NB4 (cell line): ENCODE data around the gene PROC.

Source experiments
- CTCF ChIP-seq: IDR thresholded peaks from one replicate; pipeline ENCODE4 v1.5.1; 2012; ENCODE audit warnings: low read depth, low read length
- MAX ChIP-seq: IDR thresholded peaks from 2 replicates; pipeline ENCODE4 v1.6.1; 2011; ENCODE audit warnings: low read depth, low read length
- MYC ChIP-seq: IDR thresholded peaks from 2 replicates; pipeline ENCODE4 v1.6.1; 2011; ENCODE audit warnings: low read depth, low read length
- POLR2A ChIP-seq: IDR thresholded peaks from 2 replicates; pipeline ENCODE4 v1.6.1; 2011; ENCODE audit warnings: mild to moderate bottlenecking; ENCODE audit not compliant: insufficient read length; ENCODE audit errors: extremely low read depth

GRCh38 chr2:127387655-127388422 is 30.4 kb upstream of the PROC start, which contains the start of gene MAP3K2:
- no peak for TF ChIP-seq CTCF
- 0 out of 2 replicates have a peak, but pooled peaks have one; percentile 37 for TF ChIP-seq MAX
- TF ChIP-seq POLR2A: peak; percentile 89
- no peak; the same call in 1 of the 2 replicates for TF ChIP-seq MYC
